Activated CD8-positive, alpha-beta T cell treated with anti-CD3 and anti-CD28 coated beads for 36 hours (primary cell): Measurements from ENCODE around the gene CALN1. TPM values are rescaled to one million over a fixed set of nuclear protein-coding genes. Genes with fewer than 3 reads are reported as not detected.
"Not testable (repeated sequence)": the region's sequence is repeated elsewhere in the genome, so short reads cannot be mapped to it uniquely, and the experiment has no call there.

Experiments used
- ATAC-seq: fragments of 200-7000 bp; cut with Tn5 transposase; one replicate; pipeline ENCODE4 v1.10.0; 2021; ENCODE audit warnings: mild to moderate bottlenecking, moderate library complexity
- CTCF ChIA-PET: fragments of 350-600 bp; sonication (Branson Sonifier 250); formaldehyde crosslinking; loops from one replicate; lab custom pipeline; 2021; ENCODE audit warnings: antibody characterized with exemption; lab: Charles Lee
- POLR2A ChIA-PET: fragments of 350-600 bp; sonication (Branson Sonifier 250); formaldehyde crosslinking; loops from one replicate; lab custom pipeline; 2021; ENCODE audit warnings: antibody characterized with exemption; lab: Charles Lee
- DNase-seq: peaks from one replicate; pipeline ENCODE4 v3.0.0-alpha.2; 2020
- H3K27ac Mint-ChIP-seq: one replicate; pipeline ENCODE4 v1.8.0; 2021; ENCODE audit warnings: mild to moderate bottlenecking, mixed read lengths
- H3K27me3 Mint-ChIP-seq: one replicate; pipeline ENCODE4 v1.8.0; 2021; ENCODE audit warnings: mixed read lengths
- H3K36me3 Mint-ChIP-seq: one replicate; pipeline ENCODE4 v1.8.0; 2021; ENCODE audit warnings: low read depth, mixed read lengths
- H3K4me1 Mint-ChIP-seq: one replicate; pipeline ENCODE4 v1.8.0; 2021; ENCODE audit warnings: low read depth, mixed read lengths
- H3K4me3 Mint-ChIP-seq: one replicate; pipeline ENCODE4 v1.8.0; 2021; ENCODE audit warnings: mild to moderate bottlenecking, moderate library complexity, mixed read lengths
- H3K9me3 Mint-ChIP-seq: one replicate; pipeline ENCODE4 v1.8.0; 2021; ENCODE audit warnings: mixed read lengths
- CTCF ChIP-seq: fragments of 200-600 bp; IDR thresholded peaks from one replicate; pipeline ENCODE4 v1.8.0; 2022; ENCODE audit warnings: antibody characterized with exemption, mild to moderate bottlenecking
- intact Hi-C: fragments of 100-400 bp; cut with micrococcal nuclease; formaldehyde crosslinking; loops from one replicate; pipeline ENCODE4 v1.10.0; 2022
- total RNA-seq, 2 experiments: library from RNA; stranded (reverse); gene quantifications; one replicate each; pipeline ENCODE4 v1.2.3, GENCODE V29; 2021

Gene CALN1
- total RNA-seq, 2 experiments from 2014 or later = 0.02 to 0.16 TPM

- ATAC-seq (no peak), DNase-seq (no peak)
- CTCF ChIA-PET = no interaction called here
- H3K4me1 Mint-ChIP-seq = no peaks in the 10 kb centered on the region
- POLR2A ChIA-PET = no interaction called here
- no peak overlapping the region for H3K27ac Mint-ChIP-seq
- intact Hi-C loops = no loop called here
- H3K4me3 Mint-ChIP-seq = no peak overlapping the region
- H3K9me3 Mint-ChIP-seq = peaks cover 11% of the 10 kb centered on the region
- H3K36me3 Mint-ChIP-seq = no peaks in the 10 kb centered on the region
- H3K27me3 Mint-ChIP-seq = no peaks in the 10 kb centered on the region
- TF ChIP-seq CTCF = no peak
These were observed 476.5 kb downstream of the CALN1 start for GRCh38 chr7:71935674-71936073.

GRCh38 chr7:71933426-71933825 lies 478.7 kb downstream of the CALN1 start:
- H3K27ac Mint-ChIP-seq = no peak overlapping the region
- POLR2A ChIA-PET = no interaction called here
- TF ChIP-seq CTCF = no peak

GRCh38 chr7:71925663-71926062 lies 486.5 kb downstream of the CALN1 start:
- no peak for ATAC-seq
- no peaks in the 10 kb centered on the region for H3K36me3 Mint-ChIP-seq
- CTCF ChIA-PET = no interaction called here
- no peak overlapping the region for H3K27ac Mint-ChIP-seq
- no peak for TF ChIP-seq CTCF
- H3K9me3 Mint-ChIP-seq = peaks cover 28% of the 10 kb centered on the region
- no peaks in the 10 kb centered on the region for H3K4me1 Mint-ChIP-seq
- POLR2A ChIA-PET = no interaction called here
- intact Hi-C loops = no loop called here
- no peak for DNase-seq
- H3K27me3 Mint-ChIP-seq = no peaks in the 10 kb centered on the region
- no peak overlapping the region for H3K4me3 Mint-ChIP-seq

More at GRCh38 chr7:71933426-71933825, 478.7 kb downstream of the CALN1 start:
- CTCF ChIA-PET = no interaction called here
- intact Hi-C loops = no loop called here
- no peaks in the 10 kb centered on the region for H3K27me3 Mint-ChIP-seq
- H3K4me3 Mint-ChIP-seq = no peak overlapping the region
- H3K9me3 Mint-ChIP-seq = peaks cover 16% of the 10 kb centered on the region
- ATAC-seq = no peak
- DNase-seq = no peak
- no peaks in the 10 kb centered on the region for H3K36me3 Mint-ChIP-seq
- no peaks in the 10 kb centered on the region for H3K4me1 Mint-ChIP-seq

- H3K27ac Mint-ChIP-seq, H3K9me3 Mint-ChIP-seq, DNase-seq, H3K4me1 Mint-ChIP-seq, H3K27me3 Mint-ChIP-seq, H3K36me3 Mint-ChIP-seq, intact Hi-C loops, ATAC-seq, H3K4me3 Mint-ChIP-seq, CTCF ChIA-PET: not testable (repeated sequence)
- POLR2A ChIA-PET = interaction anchor here (0.6 kb wide), 1 partner anchor 15 kb away, joined by 3 read pairs; no protein-coding TSS in a partner anchor
These were observed 497.9 kb downstream of the CALN1 start for GRCh38 chr7:71914204-71914603.

GRCh38 chr7:71912476-71912875 lies 499.7 kb downstream of the CALN1 start:
- TF ChIP-seq CTCF = no peak
- H3K36me3 Mint-ChIP-seq = no peaks in the 10 kb centered on the region
- no peak overlapping the region for H3K4me3 Mint-ChIP-seq
- no peak for ATAC-seq
- POLR2A ChIA-PET = no interaction called here
- intact Hi-C loops = no loop called here
- no peak for DNase-seq
- no peaks in the 10 kb centered on the region for H3K4me1 Mint-ChIP-seq
- H3K9me3 Mint-ChIP-seq = peaks cover 11% of the 10 kb centered on the region
- CTCF ChIA-PET = no interaction called here
- no peak overlapping the region for H3K27ac Mint-ChIP-seq
- H3K27me3 Mint-ChIP-seq = no peaks in the 10 kb centered on the region

GRCh38 chr7:71911051-71911450 lies 501.1 kb downstream of the CALN1 start:
- no peaks in the 10 kb centered on the region for H3K36me3 Mint-ChIP-seq
- H3K27me3 Mint-ChIP-seq = no peaks in the 10 kb centered on the region
- H3K4me1 Mint-ChIP-seq = no peaks in the 10 kb centered on the region
- no peak overlapping the region for H3K27ac Mint-ChIP-seq
- intact Hi-C loops = no loop called here
- TF ChIP-seq CTCF = no peak
- H3K4me3 Mint-ChIP-seq = no peak overlapping the region
- no peak for ATAC-seq
- POLR2A ChIA-PET = no interaction called here
- CTCF ChIA-PET = interaction anchor here (0.6 kb wide), 1 partner anchor 21 kb away, joined by 4 read pairs; no protein-coding TSS in a partner anchor
- no peak for DNase-seq
- H3K9me3 Mint-ChIP-seq = peaks cover 14% of the 10 kb centered on the region
